A549 treated with RU486 at 1 μM for 4 hours (cell line): ENCODE data around the gene EYS. TPM values are rescaled to one million over a fixed set of nuclear protein-coding genes. Genes with fewer than 3 reads are reported as not detected.

Source experiments
- total RNA-seq: library from RNA; stranded (reverse); fragments of 200-300 nt; extraction: Qiagen RNA extraction; gene quantifications from 5 replicates; pipeline ENCODE4 v1.2.3, GENCODE V29; 2022; ENCODE audit warnings: low read depth

Gene EYS
- 0.02 to 0.33 TPM in 2 of 5 replicates, not detected in the others for total RNA-seq

GRCh38 chr6:65707126-65707826 lies at the start of gene EYS:
Gene EYS, minus strand, starts transcription at chr6:65707226. Its CDS starts 211,816 bp downstream, at chr6:65495410.

